Mammary epithelial cell (primary cell): Measurements from ENCODE around the gene EPG5.

Experiments
- EZH2 ChIP-seq: IDR thresholded peaks from 2 replicates; pipeline ENCODE4 v1.6.1; 2012; ENCODE audit warnings: low read length, inconsistent platforms, borderline replicate concordance
- TF ChIP-seq, protein P1 (sequence below), 2 donors: IDR thresholded peaks in 1 of 2; conservative IDR thresholded peaks in 1 of 2; 2 replicates each; pipeline ENCODE4 v1.5.1; 2011 to 2012; ENCODE audit warnings: inconsistent platforms in 2 of 2, low read length in 2 of 2, mild to moderate bottlenecking in 2 of 2, control low read depth in 1 of 2, low read depth in 1 of 2; ENCODE audit not compliant: insufficient read depth in 1 of 2; ENCODE audit errors: extremely low read depth in 1 of 2

DNA sequence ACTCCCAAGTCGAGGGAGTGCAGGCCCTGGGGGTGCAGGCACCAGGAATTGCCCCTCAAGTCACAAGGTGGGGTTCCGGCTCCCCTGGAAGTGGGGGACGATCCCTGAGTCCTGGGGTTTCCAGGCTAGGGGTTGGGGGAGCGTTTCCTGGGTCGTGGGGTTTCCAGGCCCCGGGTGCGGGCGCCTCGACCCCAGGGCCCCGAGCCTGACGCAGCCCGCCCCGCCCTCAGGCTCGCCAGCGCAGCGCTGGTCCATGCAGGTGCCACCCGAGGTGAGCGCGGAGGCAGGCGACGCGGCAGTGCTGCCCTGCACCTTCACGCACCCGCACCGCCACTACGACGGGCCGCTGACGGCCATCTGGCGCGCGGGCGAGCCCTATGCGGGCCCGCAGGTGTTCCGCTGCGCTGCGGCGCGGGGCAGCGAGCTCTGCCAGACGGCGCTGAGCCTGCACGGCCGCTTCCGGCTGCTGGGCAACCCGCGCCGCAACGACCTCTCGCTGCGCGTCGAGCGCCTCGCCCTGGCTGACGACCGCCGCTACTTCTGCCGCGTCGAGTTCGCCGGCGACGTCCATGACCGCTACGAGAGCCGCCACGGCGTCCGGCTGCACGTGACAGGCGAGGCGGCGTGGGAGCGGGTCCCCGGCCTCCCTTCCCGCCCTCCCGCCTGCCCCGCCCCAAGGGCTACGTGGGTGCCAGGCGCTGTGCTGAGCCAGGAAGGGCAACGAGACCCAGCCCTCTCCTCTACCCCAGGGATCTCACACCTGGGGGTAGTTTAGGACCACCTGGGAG, 129.7 kb downstream of the EPG5 start:
- TF ChIP-seq, protein P1, sequence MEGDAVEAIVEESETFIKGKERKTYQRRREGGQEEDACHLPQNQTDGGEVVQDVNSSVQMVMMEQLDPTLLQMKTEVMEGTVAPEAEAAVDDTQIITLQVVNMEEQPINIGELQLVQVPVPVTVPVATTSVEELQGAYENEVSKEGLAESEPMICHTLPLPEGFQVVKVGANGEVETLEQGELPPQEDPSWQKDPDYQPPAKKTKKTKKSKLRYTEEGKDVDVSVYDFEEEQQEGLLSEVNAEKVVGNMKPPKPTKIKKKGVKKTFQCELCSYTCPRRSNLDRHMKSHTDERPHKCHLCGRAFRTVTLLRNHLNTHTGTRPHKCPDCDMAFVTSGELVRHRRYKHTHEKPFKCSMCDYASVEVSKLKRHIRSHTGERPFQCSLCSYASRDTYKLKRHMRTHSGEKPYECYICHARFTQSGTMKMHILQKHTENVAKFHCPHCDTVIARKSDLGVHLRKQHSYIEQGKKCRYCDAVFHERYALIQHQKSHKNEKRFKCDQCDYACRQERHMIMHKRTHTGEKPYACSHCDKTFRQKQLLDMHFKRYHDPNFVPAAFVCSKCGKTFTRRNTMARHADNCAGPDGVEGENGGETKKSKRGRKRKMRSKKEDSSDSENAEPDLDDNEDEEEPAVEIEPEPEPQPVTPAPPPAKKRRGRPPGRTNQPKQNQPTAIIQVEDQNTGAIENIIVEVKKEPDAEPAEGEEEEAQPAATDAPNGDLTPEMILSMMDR (conservative IDR thresholded peaks at IDR 0.05 in 1 of 2, IDR thresholded peaks at IDR 0.05 in 1 of 2; ENCODE audit: extremely low read depth in 1 of 2, insufficient read depth in 1 of 2, low read depth in 1 of 2, low read length in 2 of 2), result peak; percentile 5 to 34
- TF ChIP-seq EZH2, result no peak
